Spleen (tissue), 13 donors: ENCODE data around the gene EPC2. TPM values are rescaled to one million over a fixed set of nuclear protein-coding genes. Genes with fewer than 3 reads are reported as not detected.

Experiments used
- DNase-seq: peaks from one replicate; pipeline ENCODE4 v3.0.0-alpha.2; 2020
- H3K27ac ChIP-seq, 8 donors: fragments of 200-600 bp; sonication (generic) in 7 of 8; 1 replicate in 4 of 8; 2 replicates in 4 of 8; pipeline versions ENCODE4 v1.5.0 to v1.8.0; 2016 to 2021; ENCODE audit warnings: inconsistent platforms in 4 of 8, mild to moderate bottlenecking in 4 of 8, moderate library complexity in 1 of 8
- H3K27me3 ChIP-seq, 7 donors: fragments of 200-600 bp; sonication (generic) in 6 of 7; replicated peaks in 1 of 7; 1 replicate in 4 of 7; 2 replicates in 3 of 7; pipeline versions ENCODE4 v1.5.0 to v1.8.0; 2016 to 2021; ENCODE audit warnings: inconsistent platforms in 3 of 7, mild to moderate bottlenecking in 1 of 7
- H3K36me3 ChIP-seq, 6 donors: fragments of 200-600 bp; sonication (generic) in 5 of 6; 1 replicate in 4 of 6; 2 replicates in 2 of 6; pipeline versions ENCODE4 v1.5.0 to v1.8.0; 2016 to 2021; ENCODE audit warnings: inconsistent platforms in 2 of 6
- H3K4me1 ChIP-seq, 6 donors: fragments of 200-600 bp; sonication (generic) in 5 of 6; 1 replicate in 3 of 6; 2 replicates in 3 of 6; pipeline versions ENCODE4 v1.5.0 to v1.8.0; 2016 to 2021; ENCODE audit warnings: inconsistent platforms in 3 of 6
- H3K4me3 ChIP-seq, 8 donors: fragments of 200-600 bp; sonication (generic) in 7 of 8; 1 replicate in 4 of 8; 2 replicates in 4 of 8; pipeline versions ENCODE4 v1.5.0 to v1.8.0; 2016 to 2021; ENCODE audit warnings: inconsistent platforms in 4 of 8, mild to moderate bottlenecking in 4 of 8, moderate library complexity in 2 of 8
- H3K9me3 ChIP-seq, 8 donors: fragments of 200-600 bp; sonication (generic) in 7 of 8; 1 replicate in 4 of 8; 2 replicates in 4 of 8; pipeline versions ENCODE4 v1.5.0 to v1.8.0; 2016 to 2021; ENCODE audit warnings: inconsistent platforms in 4 of 8
- CTCF ChIP-seq, 11 experiments: fragments of 200-600 bp in 7 of 11; fragments of 450-650 bp in 4 of 11; sonication (generic) in 4 of 11; IDR thresholded peaks in 8 of 11; conservative IDR thresholded peaks in 3 of 11; 1 replicate in 7 of 11; 2 replicates in 4 of 11; pipeline versions ENCODE4 v1.4.0 to v1.8.0; 2016 to 2021; ENCODE audit warnings: antibody characterized with exemption in 11 of 11, inconsistent platforms in 4 of 11, mild to moderate bottlenecking in 1 of 11
- POLR2A ChIP-seq, 3 donors: fragments of 450-650 bp; IDR thresholded peaks; one replicate each; pipeline ENCODE4 v1.5.1; 2017; ENCODE audit warnings: antibody characterized with exemption in 3 of 3, mild to moderate bottlenecking in 1 of 3
- POLR2AphosphoS5 ChIP-seq, 3 donors: sonication (generic); formaldehyde crosslinking; IDR thresholded peaks; one replicate each; pipeline ENCODE4 v1.5.1; 2017; ENCODE audit warnings: antibody characterized with exemption in 3 of 3
- WGBS, 5 donors: extraction: QIAGEN DNeasy Blood & Tissue Kit in 3 of 5; methylation state at CpG; one replicate each; pipeline versions ENCODE4 v1.1.5 to v1.1.7; 2013 to 2018; 5-methylcytosine and 5-hydroxymethylcytosine counted together
- intact Hi-C: fragments of 100-400 bp; cut with DNase I; formaldehyde crosslinking; loops from one replicate; pipeline ENCODE4 v1.15.0; 2023; ENCODE audit warnings: low total_unique reads
- long read RNA-seq, 2 donors: transcript quantifications; one replicate each; lab custom pipeline, GENCODE V29; 2026
- polyA plus RNA-seq, 3 donors: library from polyadenylated mRNA; stranded (reverse); fragments of 200-250 nt; gene quantifications; one replicate each; pipeline ENCODE4 v1.2.1, GENCODE V29; 2013
- total RNA-seq, 7 donors: library from RNA; depleted of rRNA in 3 of 7; stranded (reverse); fragments of >200 nt in 3 of 7; fragmentation: NEBNext Ultra II Directional in 4 of 7; extraction: Animal tissue kit (Norgen Biotek cat#: 25700) in 4 of 7; gene quantifications; one replicate each; pipeline versions ENCODE4 v1.1.0 to v1.2.1, GENCODE V29; 2016 to 2021
- donor health status: healthy with polysubstance abuse.
- donor health status: DM: no; HTN: no; CAD: no; lungs with moderate emphysema.
- donor health status: DM: no; HTN: no; CAD: no.
- donor health status: Bipolar disorder and iron deficiency.
- donor health status: healthy.
- donor health status: DM: no; HTN: no; CAD: no.
- donor health status: DM: yes; HTN: yes; CAD: no.

EPC2 gene
- 10 to 100 TPM; 34.2 to 49.0 (median 44.8) TPM for total RNA-seq
- 10 to 100 TPM in 1 of 3 donors, 1 to 10 TPM in 2; 7.4 to 10.3 (median 7.6) TPM for polyA plus RNA-seq
- long read RNA-seq, donor 1 = 0 reads
- long read RNA-seq, donor 2, partial matches to known transcripts = 0 of 1 reads
- long read RNA-seq, donor 2, other reads (novel, unspliced or antisense) = 0 of 1 reads

GRCh38 chr2:148643998-148644882, at the start of gene EPC2:
EPC2 (plus strand) TSS chr2:148644751; CDS start chr2:148645018, 267 bp downstream.
- peaks cover 21 to 53% (median 42%) of the 10 kb centered on the region in 6 donors for H3K4me1 ChIP-seq
- intact Hi-C loops = no loop called here

GRCh38 chr2:148596018-148596417, 48.5 kb upstream of the EPC2 start:
- H3K9me3 ChIP-seq = peaks cover 0 to 13% (median 5%) of the 10 kb centered on the region in 8 donors
- no peak for DNase-seq
- no peaks in the 10 kb centered on the region for H3K4me1 ChIP-seq
- H3K36me3 ChIP-seq = no peaks in the 10 kb centered on the region
- H3K27me3 ChIP-seq = no peaks in the 10 kb centered on the region
- H3K4me3 ChIP-seq = no peak overlapping the region
- 58 to 82% (median 67%) methylated on average over 4 of the region's 4 CpGs for WGBS, 5 donors
- TF ChIP-seq CTCF (IDR thresholded peaks at IDR 0.05 in 8 of 11, conservative IDR thresholded peaks at IDR 0.05 in 3 of 11) (no peak), POLR2A (IDR thresholded peaks at IDR 0.05) (no peak), POLR2AphosphoS5 (IDR thresholded peaks at IDR 0.05) (no peak)
- no peak overlapping the region for H3K27ac ChIP-seq
- intact Hi-C loops = no loop called here

More at GRCh38 chr2:148643998-148644882, at the start of gene EPC2:
- DNase-seq = peak; percentile 98
- TF ChIP-seq POLR2A (IDR thresholded peaks at IDR 0.05) = no peak
- peak; percentile 88 to 91 (median 88) for TF ChIP-seq POLR2AphosphoS5 (IDR thresholded peaks at IDR 0.05)
- peak in 1 of 11 experiments; percentile 22 for TF ChIP-seq CTCF (IDR thresholded peaks at IDR 0.05 in 8 of 11, conservative IDR thresholded peaks at IDR 0.05 in 3 of 11)
- H3K9me3 ChIP-seq = no peaks in the 10 kb centered on the region
- H3K27ac ChIP-seq = peak within 1 kb of the TSS; percentile 99 to 100 (median 100)
- no peaks in the 10 kb centered on the region for H3K27me3 ChIP-seq
- 0 to 1% (median 0%) methylated on average over 51 to 94 of the region's 94 CpGs for WGBS, 5 donors
- H3K4me3 ChIP-seq = peak within 1 kb of the TSS; percentile 94 to 100 (median 98)
- no peaks in the 10 kb centered on the region for H3K36me3 ChIP-seq

GRCh38 chr2:148599109-148599991, 45.2 kb upstream of the EPC2 start:
- intact Hi-C loops = no loop called here
- no peaks in the 10 kb centered on the region for H3K27me3 ChIP-seq
- no peak for TF ChIP-seq CTCF (IDR thresholded peaks at IDR 0.05 in 8 of 11, conservative IDR thresholded peaks at IDR 0.05 in 3 of 11)
- TF ChIP-seq POLR2AphosphoS5 (IDR thresholded peaks at IDR 0.05) = no peak
- no peak for TF ChIP-seq POLR2A (IDR thresholded peaks at IDR 0.05)
- peaks cover 0 to 41% (median 14%) of the 10 kb centered on the region in 8 donors for H3K9me3 ChIP-seq
- WGBS, 5 donors = 61 to 78% (median 67%) methylated on average over 4 of the region's 4 CpGs
- no peak overlapping the region for H3K27ac ChIP-seq
- H3K36me3 ChIP-seq = no peaks in the 10 kb centered on the region
- no peak overlapping the region for H3K4me3 ChIP-seq
- H3K4me1 ChIP-seq = no peaks in the 10 kb centered on the region
- no peak for DNase-seq
